Spleen (tissue), 7 donors: ENCODE results near the gene PLOD2.

Experiments
- CTCF ChIP-seq, 11 experiments: fragments of 200-600 bp in 7 of 11; fragments of 450-650 bp in 4 of 11; sonication (generic) in 4 of 11; IDR thresholded peaks in 8 of 11; conservative IDR thresholded peaks in 3 of 11; 1 replicate in 7 of 11; 2 replicates in 4 of 11; pipeline versions ENCODE4 v1.4.0 to v1.8.0; 2016 to 2021; ENCODE audit warnings: antibody characterized with exemption in 11 of 11, inconsistent platforms in 4 of 11, mild to moderate bottlenecking in 1 of 11
- POLR2AphosphoS5 ChIP-seq, 3 donors: sonication (generic); formaldehyde crosslinking; IDR thresholded peaks; one replicate each; pipeline ENCODE4 v1.5.1; 2017; ENCODE audit warnings: antibody characterized with exemption in 3 of 3
- donor health status: DM: no; HTN: no; CAD: no; lungs with moderate emphysema.
- donor health status: DM: no; HTN: no; CAD: no.
- donor health status: DM: no; HTN: no; CAD: no.

- TF ChIP-seq POLR2AphosphoS5 (IDR thresholded peaks at IDR 0.05) (peak in 1 of 3 donors; percentile 77), CTCF (IDR thresholded peaks at IDR 0.05 in 8 of 11, conservative IDR thresholded peaks at IDR 0.05 in 3 of 11) (no peak)
Measured at GRCh38 chr3:146195030-146195429, 34.0 kb upstream of the PLOD2 start.
